AG04449 (cell line): ENCODE results near the gene ZMYM4.

ENCODE experiments used
- CTCF ChIA-PET: fragments of 350-600 bp; formaldehyde crosslinking; extraction: SDS; loops from one replicate; lab custom pipeline; 2021; ENCODE audit warnings: antibody characterized with exemption; lab: Yijun Ruan, JAX
- POLR2A ChIA-PET: fragments of 400-600, 350-600 bp; formaldehyde crosslinking; extraction: SDS; loops from one replicate; lab custom pipeline; 2020; ENCODE audit warnings: antibody characterized with exemption, inconsistent platforms; lab: Yijun Ruan, JAX
- DNase-seq: peaks from one replicate; pipeline ENCODE4 v3.0.0-alpha.2; 2010; ENCODE audit warnings: low read depth, low spot score
- H3K4me3 ChIP-seq: 2 replicates; pipeline ENCODE4 v1.5.1; 2011; ENCODE audit warnings: low read depth, mild to moderate bottlenecking, control low read depth, low read length
- CTCF ChIP-seq: IDR thresholded peaks from one replicate; pipeline ENCODE4 v1.5.1; 2011; ENCODE audit warnings: mild to moderate bottlenecking, moderate library complexity, low read length, control low read depth, inconsistent platforms; ENCODE audit not compliant: insufficient read depth; ENCODE audit errors: missing control alignments

Gene ZMYM4

GRCh38 chr1:35359995-35360394, 91.5 kb downstream of the ZMYM4 start:
- no peak for DNase-seq
- ChIA-PET CTCF (no interaction called here), POLR2A (no interaction called here)
- TF ChIP-seq CTCF: no peak
- H3K4me3 ChIP-seq: no peak overlapping the region

- TF ChIP-seq CTCF: no peak
- CTCF ChIA-PET: no interaction called here
- DNase-seq: no peak
- H3K4me3 ChIP-seq: no peak overlapping the region
- POLR2A ChIA-PET: no interaction called here
Observed at GRCh38 chr1:35361638-35362037, 93.1 kb downstream of the ZMYM4 start.

- TF ChIP-seq CTCF: no peak
- no peak for DNase-seq
- ChIA-PET POLR2A (no interaction called here), CTCF (no interaction called here)
- no peak overlapping the region for H3K4me3 ChIP-seq
Observed at GRCh38 chr1:35364741-35365140, 96.2 kb downstream of the ZMYM4 start.

- ChIA-PET POLR2A (no interaction called here), CTCF (interaction anchor here (0.8 kb wide), 1 partner anchor 180 kb away, joined by 3 read pairs; no protein-coding TSS in a partner anchor)
- TF ChIP-seq CTCF: no peak
- no peak overlapping the region for H3K4me3 ChIP-seq
- DNase-seq: no peak
Observed at GRCh38 chr1:35367914-35368313, 99.4 kb downstream of the ZMYM4 start.

- DNase-seq: peak; percentile 19
- TF ChIP-seq CTCF: no peak
- no peak overlapping the region for H3K4me3 ChIP-seq
- POLR2A ChIA-PET: interaction anchor here (0.6 kb wide), 2 partner anchors 102 to 399 kb away, joined by 4 read pairs; partner anchors contain the start of gene ZMYM4
- CTCF ChIA-PET: no interaction called here
Observed at GRCh38 chr1:35369922-35370671, 101.6 kb downstream of the ZMYM4 start.

GRCh38 chr1:35371506-35371905, 103.0 kb downstream of the ZMYM4 start:
- ChIA-PET POLR2A (no interaction called here), CTCF (no interaction called here)
- no peak for TF ChIP-seq CTCF
- DNase-seq: no peak
- no peak overlapping the region for H3K4me3 ChIP-seq
